Measurements from ENCODE around the gene C1orf159. TPM values are rescaled to one million over a fixed set of nuclear protein-coding genes. Genes with fewer than 3 reads are reported as not detected.

Gene C1orf159
- total and polyA plus RNA-seq, 2 of the 8 experiments (the other 6 are each of a cell fraction or from before 2014, with no cell fraction given) = 10.0 to 10.9 TPM

- peaks cover 2 to 16% of the 10 kb centered on the region in 2 experiments for H4K20me1 ChIP-seq (replicated peaks in 1 of 2; ENCODE audit: control insufficient read depth in 1 of 2, insufficient read depth in 2 of 2, low read length in 2 of 2)
- no peak overlapping the region for H2AFZ ChIP-seq (ENCODE audit: low read length)
- H3K9ac ChIP-seq (replicated peaks in 1 of 4; ENCODE audit: extremely low read depth in 1 of 4, low read depth in 3 of 4, low read length in 3 of 4) = no peak overlapping the region
- no peaks in the 10 kb centered on the region for H3K9me3 ChIP-seq (ENCODE audit: insufficient read depth in 2 of 2, low read depth in 1 of 2, low read length in 1 of 2)
- no peak overlapping the region for H3K4me2 ChIP-seq (ENCODE audit: insufficient read depth in 1 of 2, low read depth in 2 of 2, low read length in 2 of 2)
- POLR2A ChIA-PET (ENCODE audit: partially characterized antibody) = interaction anchor here (0.6 to 1.7 kb wide), 5 partner anchors 9 to 97 kb away, joined by 3 to 6 read pairs (median 4); no protein-coding TSS in a partner anchor
- no peak for DNase-seq (ENCODE audit: low read depth in 1 of 2, low spot score in 2 of 2)
- no peak for FAIRE-seq
- H3K27ac ChIP-seq (ENCODE audit: low read depth, low read length) = no peak overlapping the region
- H2BK12ac ChIP-seq (ENCODE audit: low read depth, low read length) = no peak overlapping the region
- H3K56ac ChIP-seq (replicated peaks; ENCODE audit: insufficient read length, low read depth, low read length) = no peak overlapping the region
- H3K23ac ChIP-seq (ENCODE audit: insufficient read length) = no peak overlapping the region
- no peaks in the 10 kb centered on the region for H3K23me2 ChIP-seq (ENCODE audit: low read depth, low read length)
- H3K4me1 ChIP-seq (replicated peaks in 1 of 4; ENCODE audit: control insufficient read depth in 3 of 4, insufficient read depth in 4 of 4, low read length in 3 of 4) = no peaks in the 10 kb centered on the region
- no peak overlapping the region for H2BK5ac ChIP-seq (ENCODE audit: low read depth, low read length)
- WGBS, 2 experiments (ENCODE audit: extremely low coverage in 1 of 2, insufficient coverage in 1 of 2, insufficient read length in 1 of 2, insufficient replicate concordance in 2 of 2, low coverage in 1 of 2, low lambda C conversion rate in 2 of 2, missing lambda C conversion rate in 1 of 2) = 94% methylated on average over 29 of the region's 57 CpGs; no CpG with 5 or more reads in 1 of the 2 experiments
- H3K27me3 ChIP-seq (replicated peaks in 1 of 4; ENCODE audit: control insufficient read depth in 3 of 4, extremely low read depth in 1 of 4, insufficient read depth in 3 of 4, low read length in 3 of 4) = no peaks in the 10 kb centered on the region
- peaks cover 8 to 83% (median 43%) of the 10 kb centered on the region in 4 experiments for H3K36me3 ChIP-seq (ENCODE audit: control insufficient read depth in 2 of 4, insufficient read depth in 4 of 4, low read length in 3 of 4)
- H3K4me3 ChIP-seq (ENCODE audit: extremely low read depth in 1 of 4, insufficient read depth in 2 of 4, low read depth in 3 of 4, low read length in 4 of 4) = no peak overlapping the region
- H4K5ac ChIP-seq (ENCODE audit: insufficient read length, low read depth, low read length) = no peak overlapping the region
- H4K91ac ChIP-seq (replicated peaks; ENCODE audit: insufficient read length, low read length) = no peak overlapping the region
- no peak overlapping the region for H2BK120ac ChIP-seq (replicated peaks; ENCODE audit: low read depth, low read length)
- H3K14ac ChIP-seq (ENCODE audit: insufficient read length) = no peak overlapping the region
- H2BK20ac ChIP-seq (ENCODE audit: low read length) = no peak overlapping the region
- CTCF ChIA-PET (ENCODE audit: partially characterized antibody) = interaction anchor here (0.9 kb wide), 1 partner anchor 14 kb away, joined by 4 read pairs; no protein-coding TSS in a partner anchor
- H3K18ac ChIP-seq (ENCODE audit: extremely low read depth, low read length) = no peak overlapping the region
- H4K8ac ChIP-seq (ENCODE audit: extremely low read depth, insufficient read depth, low read length) = no peak overlapping the region
- no peak overlapping the region for H3K4ac ChIP-seq (replicated peaks; ENCODE audit: insufficient read length, low read depth, low read length)
- no peak overlapping the region for H2BK15ac ChIP-seq (ENCODE audit: low read length)
- H2AK5ac ChIP-seq (ENCODE audit: low read depth, low read length) = no peak overlapping the region
- no peaks in the 10 kb centered on the region for H3K79me2 ChIP-seq (ENCODE audit: control insufficient read depth in 1 of 2, insufficient read depth in 2 of 2, low read length in 2 of 2)
- peaks cover 7% of the 10 kb centered on the region for H3K79me1 ChIP-seq (ENCODE audit: low read depth, low read length)
- TF ChIP-seq MAFK (IDR thresholded peaks at IDR 0.05; ENCODE audit: low read depth, low read length) = no peak
- TF ChIP-seq RFX5 (IDR thresholded peaks at IDR 0.05; ENCODE audit: borderline replicate concordance, low read depth, low read length) = no peak
- no peak for TF ChIP-seq EP300 (IDR thresholded peaks at IDR 0.05; ENCODE audit: borderline replicate concordance in 1 of 2, low read depth in 2 of 2, low read length in 2 of 2)
- TF ChIP-seq SRF (IDR thresholded peaks at IDR 0.05; ENCODE audit: low read depth, low read length) = no peak
- no peak for TF ChIP-seq SIN3A (conservative IDR thresholded peaks at IDR 0.05 in 1 of 2, IDR thresholded peaks at IDR 0.05 in 1 of 2; ENCODE audit: low read depth in 1 of 2, low read length in 2 of 2)
- no peak for TF ChIP-seq HDAC6 (IDR thresholded peaks at IDR 0.05; ENCODE audit: low read depth, low read length)
- no peak for TF ChIP-seq CBX8 (IDR thresholded peaks at IDR 0.05; ENCODE audit: borderline replicate concordance, low read depth, low read length)
- TF ChIP-seq POLR2A (IDR thresholded peaks at IDR 0.05; ENCODE audit: control extremely low read depth in 1 of 2, low read depth in 2 of 2, low read length in 2 of 2) = no peak
- TF ChIP-seq SP2 (IDR thresholded peaks at IDR 0.05; ENCODE audit: low read length) = no peak
- no peak for TF ChIP-seq CBX5 (IDR thresholded peaks at IDR 0.05; ENCODE audit: low read depth, low read length)
- no peak for TF ChIP-seq RBBP5 (IDR thresholded peaks at IDR 0.05; ENCODE audit: borderline replicate concordance, low read depth, low read length)
- no peak for TF ChIP-seq JUN (IDR thresholded peaks at IDR 0.05; ENCODE audit: low read depth, low read length)
Observed at GRCh38 chr1:1049318-1050165, 66.3 kb downstream of the C1orf159 start.

All from H1 (cell line).